Umbilical cord (tissue), 2 donors: ENCODE measurements around the gene GATD1. TPM values are rescaled to one million over a fixed set of nuclear protein-coding genes. Genes with fewer than 3 reads are reported as not detected.
A peak's percentile ranks its signal among the peaks of the same experiment; 100 is the strongest.

Experiments
- DNase-seq: peaks from one replicate; pipeline ENCODE4 v3.0.0-alpha.2; 2015; ENCODE audit warnings: low spot score
- total RNA-seq: library from RNA; depleted of rRNA; stranded (reverse); fragments of >200 nt; gene quantifications from one replicate; pipeline ENCODE4 v1.2.3, GENCODE V29; 2014; ENCODE audit warnings: low replicate concordance; ENCODE audit not compliant: insufficient read depth

Gene GATD1
- total RNA-seq, 1 donor from 2014 or later, result 26.2 TPM

DNA sequence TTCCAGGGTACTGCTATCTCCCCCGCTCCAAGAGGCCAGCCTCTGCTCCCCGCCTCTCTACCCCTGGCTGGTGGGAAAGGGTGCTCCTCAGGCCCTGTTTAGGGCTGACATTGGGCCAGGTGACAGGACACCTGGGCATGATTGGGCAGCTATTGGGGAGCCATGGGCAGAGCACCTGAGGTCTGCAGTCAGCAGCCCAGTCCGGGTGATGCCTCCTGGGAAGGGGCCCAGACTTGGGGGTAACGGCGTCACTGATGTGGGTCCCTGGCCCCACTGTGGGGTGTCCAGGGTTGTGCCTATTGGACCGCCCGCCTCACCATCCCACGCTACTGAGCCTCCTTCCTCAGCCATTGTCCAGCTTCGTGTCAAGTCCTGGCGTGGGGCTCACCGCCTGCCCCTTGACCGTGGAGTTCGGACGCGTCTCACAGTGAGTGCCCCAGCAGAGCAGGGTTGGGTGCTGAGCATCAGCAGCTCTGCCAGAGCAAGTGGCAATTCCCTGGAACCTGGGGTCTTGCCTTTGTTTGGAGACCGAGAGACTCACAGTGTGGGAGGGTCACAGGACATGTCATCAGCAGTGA, 2.8 kb upstream of the GATD1 start:
- no peak for DNase-seq

DNA sequence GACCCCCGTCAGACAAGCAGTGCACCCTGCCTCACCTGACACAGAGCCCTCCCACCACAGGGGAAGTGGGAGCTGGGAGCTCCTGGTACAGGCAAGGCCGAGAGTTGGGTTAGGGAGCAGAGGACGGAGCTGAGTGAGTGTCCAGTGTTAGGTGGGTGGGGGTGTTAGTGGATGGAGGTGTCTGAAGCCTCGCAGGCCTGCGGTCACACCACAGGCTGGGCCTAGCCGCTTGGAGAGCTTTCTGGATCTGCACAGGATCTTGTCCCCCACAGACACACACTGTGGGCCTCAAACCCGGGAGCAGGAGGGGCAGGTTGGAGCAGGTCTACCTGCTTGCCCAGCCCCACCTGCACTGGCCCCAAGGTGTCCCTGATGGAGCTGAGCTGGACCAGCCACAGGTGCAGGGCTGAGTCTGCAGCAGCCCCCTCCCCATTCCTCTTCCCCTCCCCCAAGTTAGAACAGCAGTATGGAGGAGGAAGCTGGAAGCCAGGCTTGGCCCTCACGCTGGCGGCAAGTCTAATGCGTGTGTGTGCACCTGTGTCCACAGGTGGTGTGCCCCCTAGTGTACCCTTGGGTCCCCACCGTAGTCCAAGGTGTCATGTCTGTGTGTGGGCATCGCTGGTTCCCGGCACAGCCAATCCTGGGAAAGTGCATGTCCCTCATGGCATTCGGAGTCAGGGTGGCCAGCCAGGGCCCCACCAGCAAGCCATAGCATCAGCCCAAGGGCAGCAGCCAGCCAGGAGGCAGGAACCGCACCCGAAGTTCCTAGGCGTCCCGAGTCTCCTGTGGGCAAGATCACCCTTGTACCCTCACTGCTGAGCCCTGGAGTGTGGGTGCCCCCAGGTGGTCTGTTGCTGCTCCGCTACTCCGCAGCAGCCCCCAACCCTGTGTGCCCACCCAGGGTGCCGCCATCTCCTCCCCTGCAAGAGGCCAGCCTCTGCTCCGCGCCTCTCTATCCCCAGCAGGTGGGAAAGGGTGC, 2.0 kb upstream of the GATD1 start:
- DNase-seq, result no peak

DNA sequence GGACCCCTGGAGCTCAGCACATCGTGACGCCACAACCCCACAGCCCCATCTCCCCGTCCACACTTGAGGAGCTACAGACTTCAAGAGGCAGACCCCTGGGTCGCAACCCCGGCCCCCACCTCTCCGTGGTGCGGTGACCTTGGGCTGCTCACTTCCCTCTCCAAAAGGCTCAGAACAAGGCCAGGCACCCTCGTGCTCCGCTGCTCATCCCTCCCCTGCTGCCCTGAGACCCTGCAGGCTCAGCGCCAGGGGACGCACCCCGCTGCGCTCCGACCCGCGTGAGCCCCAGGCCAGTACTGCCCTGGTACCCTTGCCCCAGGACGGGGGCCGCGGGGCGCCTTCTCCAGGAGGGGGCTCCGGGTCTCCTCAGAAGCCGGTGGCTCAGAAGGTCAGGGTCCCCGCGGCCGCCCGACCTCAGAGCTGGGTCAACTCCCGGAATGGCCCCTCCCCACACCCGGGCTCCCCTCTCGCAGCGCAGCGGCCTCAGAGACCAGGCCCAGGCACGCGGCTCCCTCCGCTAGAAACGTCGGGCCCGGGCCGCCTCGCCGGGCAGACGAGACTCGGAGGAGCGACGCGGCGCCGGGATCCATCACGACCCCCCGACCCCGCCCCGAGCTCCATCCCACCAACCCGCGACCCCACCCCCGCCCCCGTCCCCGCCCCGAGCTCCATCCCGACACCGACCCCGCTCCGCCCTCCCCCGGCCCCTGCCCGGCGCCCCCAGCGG, 563 bp downstream of the GATD1 start:
- peak; percentile 30 for DNase-seq

DNA sequence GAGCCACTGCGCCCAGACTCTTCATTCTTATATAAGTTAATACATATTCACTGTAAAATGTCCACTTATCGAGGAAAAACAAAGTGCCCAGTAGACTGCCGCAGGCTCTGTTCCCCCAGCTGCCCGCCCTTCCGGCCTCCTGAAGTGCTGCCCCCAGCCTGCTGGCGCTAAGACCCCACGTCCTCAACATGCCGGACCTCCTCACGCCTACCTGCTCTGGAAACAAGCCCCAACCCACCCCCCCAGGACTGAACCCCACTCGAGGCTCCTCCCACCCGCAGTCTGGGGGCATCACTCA, 1.1 kb downstream of the GATD1 start:
- no peak for DNase-seq

DNA sequence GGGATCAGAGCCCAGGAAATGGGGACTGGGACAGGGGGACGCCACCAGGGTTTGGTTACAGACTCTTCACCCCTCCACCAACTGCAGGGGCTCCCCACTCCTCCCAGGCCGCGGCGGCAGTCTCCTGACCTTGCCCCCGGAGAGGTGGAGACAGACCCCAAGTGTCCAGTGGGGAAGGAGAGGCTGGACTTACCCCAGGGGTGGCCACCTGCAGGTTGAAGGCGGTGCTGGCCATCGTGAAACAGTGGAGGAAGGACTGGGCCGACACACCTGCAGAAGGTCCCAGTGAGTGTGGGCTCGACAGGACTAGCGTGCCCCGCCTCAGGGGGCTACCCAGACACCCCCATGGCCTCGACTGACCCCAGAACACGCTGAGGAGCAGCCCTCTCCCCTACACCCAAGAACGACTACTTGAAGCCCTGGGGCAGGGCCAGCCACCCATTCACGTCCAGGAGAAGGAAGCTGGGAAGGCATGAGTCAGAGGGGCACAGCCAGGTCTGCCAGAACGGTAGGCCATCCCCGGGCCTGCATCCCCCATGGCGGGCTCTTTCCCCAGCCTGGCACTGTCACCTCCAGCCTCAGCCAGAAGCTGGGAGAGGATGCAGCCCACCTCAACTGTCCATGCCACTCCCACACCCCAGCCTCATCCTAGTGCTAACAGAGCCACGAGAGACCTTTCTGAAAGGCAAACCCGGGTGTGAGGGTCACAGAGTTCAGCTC, 2.3 kb downstream of the GATD1 start:
- DNase-seq, result no peak

DNA sequence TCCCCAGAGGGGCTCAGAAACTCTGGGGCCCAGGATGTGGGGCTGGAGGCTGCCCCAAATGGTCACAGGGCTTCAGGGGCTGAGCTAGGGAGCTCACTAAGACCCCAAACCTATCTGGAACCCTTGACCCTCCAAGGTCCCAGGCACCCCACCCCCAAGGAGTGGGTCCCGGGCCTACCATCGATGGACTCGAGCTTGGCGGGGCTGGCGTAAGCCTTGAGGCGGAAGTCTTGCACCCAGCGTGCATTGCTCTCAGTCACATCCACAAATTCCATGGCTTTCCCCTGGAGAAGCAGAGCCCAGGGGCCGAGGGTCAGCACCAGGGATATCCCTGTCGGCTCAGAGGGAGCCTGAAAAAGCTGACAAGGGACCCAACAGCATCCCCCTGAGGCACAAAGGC, 3.5 kb downstream of the GATD1 start:
- DNase-seq, result no peak

DNA sequence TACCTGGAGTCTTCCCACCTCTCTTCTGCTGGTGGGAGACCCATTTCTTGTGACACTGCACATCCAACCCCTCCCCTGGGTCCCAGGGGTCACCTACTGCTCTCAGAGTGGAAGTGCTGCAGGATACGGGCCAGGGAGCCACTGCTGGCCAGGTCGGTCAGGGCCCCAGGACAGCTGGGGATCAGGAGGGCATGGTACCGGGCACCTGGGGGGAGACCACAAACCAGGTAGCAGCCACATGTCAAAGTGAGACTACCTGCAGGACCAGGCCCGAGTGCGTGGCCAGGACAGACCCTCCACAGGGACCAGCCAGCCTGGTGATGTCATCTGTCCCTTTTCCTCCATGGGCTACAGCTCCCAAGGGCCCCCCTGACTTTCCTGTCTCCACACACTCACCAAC, 3.9 kb downstream of the GATD1 start:
- DNase-seq, result no peak

DNA sequence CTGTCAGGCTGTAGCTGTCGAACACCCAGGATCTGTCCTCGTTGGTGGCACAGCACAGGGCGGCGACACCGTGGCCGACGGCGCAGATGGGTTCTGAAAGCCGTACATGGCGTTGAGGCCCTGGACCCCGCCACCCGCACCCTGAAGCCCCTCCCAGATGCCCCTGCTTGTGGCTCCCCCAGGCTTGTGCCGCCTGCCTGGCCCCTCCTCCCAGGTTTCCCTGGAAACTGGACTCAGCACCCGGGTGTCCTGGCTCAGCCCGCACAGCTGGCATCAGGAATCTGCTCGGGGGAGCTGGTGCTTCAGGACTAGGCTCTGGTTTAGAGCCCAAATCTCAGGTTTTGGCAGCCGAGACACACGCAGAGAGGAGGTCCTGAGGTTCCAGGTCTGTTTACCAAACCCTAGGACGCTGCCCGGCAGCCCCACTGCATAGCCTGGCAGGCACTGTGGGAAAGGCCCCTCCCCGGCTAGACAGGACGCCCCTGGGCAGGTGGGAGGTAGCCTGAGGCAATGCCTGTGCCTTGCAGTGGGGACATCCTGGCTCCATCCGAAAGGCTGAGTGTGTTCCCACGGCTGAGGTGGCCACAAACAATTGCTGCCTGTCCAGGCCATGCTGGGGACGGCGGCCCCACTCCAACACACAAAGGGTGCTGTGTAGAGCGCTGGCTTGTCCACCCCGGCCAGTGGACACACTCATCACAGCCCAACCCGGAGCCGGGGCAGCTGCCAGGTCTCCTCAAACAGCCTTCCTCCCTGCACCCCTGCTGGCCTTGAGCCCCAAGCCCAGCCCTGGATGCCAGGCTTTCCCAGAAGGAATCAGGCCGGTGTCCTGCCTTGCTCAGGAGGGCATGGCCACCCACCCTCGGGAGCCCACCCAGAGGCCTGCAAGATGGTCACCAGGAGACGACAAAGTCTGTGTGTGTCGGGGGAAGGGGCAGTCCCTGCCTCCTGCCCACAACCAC, 4.6 kb downstream of the GATD1 start:
- DNase-seq, result no peak

DNA sequence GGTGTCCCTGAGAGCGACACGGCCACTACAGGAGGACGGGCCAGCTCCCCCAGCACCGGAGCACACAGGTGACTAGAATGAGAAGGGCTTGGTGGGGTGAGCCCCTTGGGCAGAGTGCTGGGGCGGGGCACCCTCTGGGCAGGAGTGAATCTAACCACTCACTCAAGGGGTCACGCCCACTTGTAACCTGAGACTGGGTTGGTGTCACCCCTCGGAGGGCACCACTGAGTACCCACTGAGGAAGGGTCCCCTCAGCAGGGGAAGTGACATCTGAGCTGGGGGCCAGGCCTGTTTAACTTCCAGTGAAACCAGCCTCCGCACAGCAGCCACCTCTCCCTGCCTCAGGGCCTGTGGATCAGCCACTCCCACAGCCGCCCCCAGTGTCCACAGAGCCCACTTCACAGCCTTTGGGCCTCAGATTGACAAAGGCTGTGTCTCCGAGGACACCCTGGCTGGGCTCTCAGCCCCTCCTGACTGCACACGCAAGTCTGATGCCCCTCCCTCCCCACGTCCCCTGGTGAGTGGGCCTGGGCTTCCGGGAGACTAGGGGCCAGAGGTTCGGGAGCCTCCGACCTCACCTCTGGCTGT, 5.6 kb downstream of the GATD1 start:
- DNase-seq, result no peak

DNA sequence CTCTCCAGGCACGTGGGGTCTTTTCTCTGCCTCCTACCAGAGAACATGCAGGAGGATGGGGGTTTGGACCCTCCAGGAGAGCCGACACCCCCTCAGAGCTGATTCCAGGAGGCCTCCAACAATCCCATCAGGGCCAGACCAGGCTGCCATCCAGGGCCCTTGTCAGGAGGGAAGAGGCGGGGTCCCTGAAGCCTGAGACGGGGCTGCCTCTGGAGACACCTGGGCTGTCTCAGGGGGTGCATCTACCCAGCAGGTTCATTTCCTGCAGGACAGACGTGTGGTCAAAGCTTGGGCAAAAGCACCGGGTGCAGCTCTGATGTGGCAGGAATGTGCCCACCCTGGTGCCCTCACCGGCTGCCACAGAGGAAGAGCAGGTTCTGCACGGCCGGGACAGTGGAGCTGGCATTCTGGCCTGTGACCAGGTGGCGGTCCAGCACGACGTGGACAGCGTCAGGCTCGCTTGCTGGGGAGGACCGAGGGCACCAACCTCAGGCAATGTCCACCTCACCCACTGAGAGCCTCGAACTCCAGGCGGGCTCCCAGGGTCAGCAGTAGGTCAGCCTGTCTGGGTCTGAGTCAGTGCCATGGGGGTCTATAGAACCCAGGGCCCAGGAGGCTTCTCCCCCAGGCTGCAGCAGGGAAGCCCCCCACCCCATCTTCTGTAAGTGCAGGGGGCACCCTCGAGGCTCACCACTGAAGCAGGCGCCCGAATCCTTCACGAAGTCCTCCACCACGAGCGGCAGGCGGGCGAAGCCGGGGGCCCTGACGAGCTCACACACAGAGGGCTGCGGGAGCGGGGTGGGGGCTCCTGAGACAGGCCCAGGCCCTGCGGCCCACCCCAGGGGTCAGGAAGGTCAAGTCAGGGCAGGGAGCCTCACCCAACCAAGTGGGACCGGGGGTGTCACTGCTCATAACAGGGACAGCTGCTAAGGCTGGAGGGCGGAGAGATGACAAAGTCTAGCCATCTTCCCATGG, 6.4 kb downstream of the GATD1 start:
- DNase-seq, result no peak

DNA sequence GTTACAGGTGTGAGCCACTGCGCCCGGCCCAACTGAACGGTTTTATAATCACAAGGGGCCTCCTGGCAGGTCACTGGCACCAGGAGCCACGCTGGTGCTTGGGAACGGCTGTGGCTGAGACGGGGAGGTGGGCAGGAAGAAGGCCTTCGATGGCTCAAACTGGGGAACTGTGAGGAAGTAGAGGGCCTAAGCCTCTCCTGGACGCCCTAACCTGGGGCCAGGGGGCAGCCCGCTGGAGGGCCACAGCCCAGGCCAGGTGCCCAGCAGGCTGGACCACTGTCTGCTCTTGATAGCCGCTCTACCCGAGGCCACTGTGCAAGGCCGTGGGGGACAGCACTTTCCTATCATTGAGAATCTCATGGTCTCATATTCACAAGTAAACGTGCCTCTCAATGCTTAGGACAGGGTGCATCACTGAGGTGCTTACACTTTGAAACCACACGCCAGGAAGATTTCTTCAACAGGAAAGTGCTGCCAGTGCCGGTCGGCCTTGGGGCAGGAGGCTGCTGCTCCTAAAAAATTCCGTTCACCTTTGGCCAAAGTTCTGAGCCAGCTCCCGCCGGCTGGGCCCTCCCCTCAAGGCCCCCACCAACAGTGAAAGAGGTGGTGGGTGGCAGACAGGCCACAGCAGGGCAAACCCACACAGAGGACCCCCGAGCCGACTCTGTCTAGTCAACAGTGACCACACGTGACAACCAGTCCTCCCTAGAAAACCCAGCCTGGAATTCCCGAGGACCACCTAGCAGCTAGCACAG, 7.2 kb downstream of the GATD1 start:
- no peak for DNase-seq

DNA sequence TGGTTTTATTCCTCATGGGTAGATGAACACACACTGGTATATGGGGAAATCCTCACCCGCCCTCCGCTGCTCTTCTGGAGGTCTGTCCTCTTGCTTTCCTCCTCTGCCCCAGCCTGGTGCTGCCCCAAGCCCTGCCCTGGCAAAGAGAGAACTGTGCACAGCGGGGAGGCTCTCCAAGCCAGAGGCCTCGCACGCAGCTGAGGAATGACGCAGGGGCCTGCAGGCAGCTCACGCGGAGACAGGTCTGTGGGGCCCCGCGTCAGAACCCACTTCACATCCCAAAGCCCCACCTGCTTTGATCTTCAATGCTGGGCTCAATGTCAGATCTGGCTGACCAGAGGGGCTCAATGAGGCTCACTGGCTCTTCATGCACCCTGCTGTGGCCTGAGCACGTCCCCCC, 10.0 kb downstream of the GATD1 start:
- DNase-seq, result no peak

DNA sequence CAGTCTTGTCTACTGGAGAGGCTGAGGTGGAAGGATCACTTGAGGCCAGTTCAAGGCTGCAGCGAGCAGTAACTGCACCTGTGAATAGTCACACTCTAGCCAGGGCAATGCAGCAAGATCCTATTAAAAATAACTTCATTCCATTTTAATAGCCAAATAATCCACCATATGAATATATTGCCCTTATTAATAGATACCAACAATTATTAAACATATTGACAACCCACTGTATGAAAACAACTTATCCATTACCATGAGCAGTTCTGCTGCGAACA, 10.4 kb downstream of the GATD1 start:
- no peak for DNase-seq

DNA sequence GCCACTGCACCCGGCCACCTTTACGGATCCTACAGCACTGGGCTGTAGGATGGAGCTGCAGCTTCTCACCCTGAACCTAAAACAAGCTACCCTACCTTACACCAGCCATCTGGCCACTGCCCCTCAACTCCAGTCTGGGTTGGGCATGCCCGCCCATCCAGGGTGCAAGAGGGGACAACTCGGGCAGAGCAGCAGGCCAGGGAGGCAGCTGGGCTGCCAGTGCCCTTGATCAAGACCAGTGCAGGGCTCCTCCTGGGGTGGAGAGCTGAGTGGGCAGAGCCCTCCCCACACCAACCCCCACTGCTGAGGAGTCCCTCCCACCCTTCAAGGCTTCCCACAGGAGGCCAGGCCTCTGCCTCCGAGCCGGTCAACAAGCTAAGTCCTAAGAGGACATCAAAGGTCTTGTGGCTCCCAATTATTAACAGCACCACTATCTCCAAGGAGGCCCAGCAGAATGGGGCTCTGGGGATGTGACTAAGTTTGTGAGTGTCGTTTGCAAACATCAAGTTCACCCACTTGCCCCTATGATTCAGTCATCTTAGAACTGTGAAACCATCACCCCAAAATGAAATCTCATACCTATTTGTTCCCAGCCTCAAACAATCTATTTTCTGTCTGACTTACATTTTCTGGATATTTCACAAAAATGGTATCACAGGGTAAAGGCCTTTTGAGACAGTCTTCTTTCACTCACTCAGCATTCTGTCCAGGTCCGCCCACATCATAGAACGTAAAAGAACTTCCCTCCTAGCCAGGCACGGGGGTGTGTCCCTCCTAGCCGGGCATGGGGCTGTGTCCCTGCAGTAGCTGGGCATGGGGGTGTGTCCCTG, 11.0 kb downstream of the GATD1 start:
- no peak for DNase-seq

DNA sequence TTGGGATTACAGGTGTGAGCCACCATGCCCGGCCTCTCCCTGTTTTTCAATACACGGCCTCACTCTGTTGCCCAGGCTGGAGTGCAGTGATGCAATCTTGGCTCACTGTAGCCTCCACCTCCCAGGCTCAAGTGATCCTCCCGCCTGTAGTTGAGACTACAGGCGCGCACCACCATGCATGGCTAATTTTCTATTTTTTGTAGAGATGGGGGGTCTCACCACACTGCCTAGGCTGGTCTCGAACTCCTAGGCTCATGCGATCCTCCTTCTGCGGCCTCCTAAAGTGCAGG, 11.5 kb downstream of the GATD1 start:
- DNase-seq, result no peak

DNA sequence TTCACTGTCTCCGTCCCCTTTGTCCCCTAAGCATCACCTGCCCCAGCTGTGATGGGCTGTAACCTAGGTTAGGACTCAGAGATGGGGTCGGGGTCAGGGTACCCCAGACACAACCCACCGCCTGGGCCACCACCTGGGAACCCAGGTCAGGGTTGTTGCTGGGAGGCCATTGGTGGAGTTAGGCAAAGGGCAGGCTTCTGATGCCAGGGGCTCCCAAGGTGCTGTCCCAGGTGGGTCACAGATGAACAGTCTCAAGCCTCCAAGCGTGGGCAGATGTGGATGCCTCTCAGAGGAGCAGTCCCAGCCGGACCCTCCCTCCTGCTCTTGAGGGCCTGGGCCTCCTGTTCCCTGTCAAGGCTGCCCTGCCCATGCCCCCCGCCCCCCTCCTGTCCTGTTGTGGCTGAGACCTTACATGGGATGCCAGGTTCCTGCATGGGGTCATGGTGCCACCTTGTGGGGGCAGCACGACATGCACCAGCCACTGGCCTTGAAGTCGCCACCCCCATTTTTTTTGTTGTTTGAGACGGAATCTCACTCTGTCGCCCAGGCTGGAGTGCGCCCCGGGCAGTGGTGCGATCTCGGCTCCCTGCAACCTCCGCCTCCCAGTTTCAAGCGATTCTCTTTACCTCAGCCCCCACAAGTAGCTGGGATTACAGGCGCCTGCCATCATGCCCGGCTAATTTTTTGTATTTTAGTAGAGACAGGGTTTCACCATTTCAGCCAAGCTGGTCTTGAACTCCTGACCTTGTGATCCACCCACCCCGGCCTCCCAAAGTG, 12.1 kb downstream of the GATD1 start:
- DNase-seq, result peak; percentile 49

DNA sequence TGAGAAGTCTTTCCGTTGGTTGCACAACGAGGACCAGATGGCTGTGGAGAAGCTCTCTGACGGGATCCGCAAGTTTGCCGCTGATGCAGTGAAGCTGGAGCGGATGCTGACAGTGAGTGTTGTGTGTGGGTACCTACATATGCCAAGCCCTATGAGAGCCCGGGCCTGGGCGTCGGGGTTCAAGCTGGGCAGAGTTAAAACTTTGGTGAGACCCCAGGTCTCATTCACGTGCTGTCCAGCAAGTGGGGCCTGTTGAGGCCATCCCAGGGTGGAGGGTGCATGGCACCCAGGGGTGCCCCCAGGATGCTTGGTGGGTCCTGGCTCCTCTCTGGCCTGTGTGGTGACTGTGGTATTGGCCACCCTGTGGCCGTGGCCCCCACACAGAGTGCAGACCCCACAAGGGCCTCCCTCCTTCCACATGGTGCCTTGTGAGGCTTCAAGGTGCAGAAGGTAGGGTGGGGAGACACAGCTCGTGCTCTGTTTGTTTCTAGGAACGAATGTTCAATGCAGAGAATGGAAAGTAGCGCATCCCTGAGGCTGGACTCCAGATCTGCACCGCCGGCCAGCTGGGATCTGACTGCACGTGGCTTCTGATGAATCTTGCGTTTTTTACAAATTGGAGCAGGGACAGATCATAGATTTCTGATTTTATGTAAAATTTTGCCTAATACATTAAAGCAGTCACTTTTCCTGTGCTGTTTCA, 12.8 kb downstream of the GATD1 start:
- no peak for DNase-seq
